Gastrocnemius medialis (tissue), 4 donors: Measurements from ENCODE around the gene SLC5A4. TPM values are rescaled to one million over a fixed set of nuclear protein-coding genes. Genes with fewer than 3 reads are reported as not detected.

ENCODE experiments used
- ATAC-seq, 2 donors: fragments of 150-250 bp; one replicate each; pipeline ENCODE4 v1.9.1; 2016
- DNase-seq, 2 donors: peaks; one replicate each; pipeline ENCODE4 v3.0.0-alpha.2; 2019
- H3K27ac ChIP-seq, 4 donors: fragments of 200-600 bp; sonication (generic); 1 replicate in 1 of 4; 2 replicates in 3 of 4; pipeline ENCODE4 v1.5.1; 2016 to 2018; ENCODE audit warnings: mild to moderate bottlenecking in 2 of 4, moderate library complexity in 1 of 4
- H3K27me3 ChIP-seq, 3 donors: fragments of 200-600 bp; sonication (generic) in 2 of 3; 1 replicate in 1 of 3; 2 replicates in 2 of 3; pipeline versions ENCODE4 v1.5.1 to v1.6.0; 2016 to 2019; ENCODE audit warnings: mild to moderate bottlenecking in 1 of 3, moderate library complexity in 1 of 3
- H3K36me3 ChIP-seq, 2 donors: fragments of 200-600 bp; sonication (generic) in 1 of 2; one replicate each; pipeline ENCODE4 v1.5.1; 2017 to 2018
- H3K4me1 ChIP-seq, 2 donors: fragments of 200-600 bp; sonication (generic) in 1 of 2; one replicate each; pipeline ENCODE4 v1.5.1; 2016 to 2017; ENCODE audit warnings: mild to moderate bottlenecking in 2 of 2
- H3K4me3 ChIP-seq, 4 donors: fragments of 200-600 bp; sonication (generic) in 3 of 4; 1 replicate in 1 of 4; 2 replicates in 3 of 4; pipeline ENCODE4 v1.5.1; 2016 to 2019; ENCODE audit warnings: mild to moderate bottlenecking in 2 of 4
- H3K9me3 ChIP-seq, 3 donors: fragments of 200-600 bp; sonication (generic) in 2 of 3; 1 replicate in 1 of 3; 2 replicates in 2 of 3; pipeline ENCODE4 v1.5.1; 2016 to 2019
- POLR2A ChIP-seq, 2 donors: fragments of 450-650 bp; IDR thresholded peaks; one replicate each; pipeline ENCODE4 v1.6.1; 2017; ENCODE audit warnings: antibody characterized with exemption in 2 of 2, mild to moderate bottlenecking in 2 of 2, moderate library complexity in 2 of 2
- in situ Hi-C, 4 donors: fragments of 200-750 bp; cut with MboI; loops; one replicate each; pipeline versions ENCODE4 v1.15.0 to v1.8.0; 2017; ENCODE audit warnings: low sequenced_read_pairs in 4 of 4
- intact Hi-C: fragments of 100-400 bp; cut with DNase I; formaldehyde crosslinking; loops from one replicate; pipeline ENCODE4 v1.15.1; 2023; ENCODE audit warnings: low total_unique reads
- total RNA-seq, 4 donors: library from RNA; depleted of rRNA; stranded (reverse); fragments of >200 nt; gene quantifications; one replicate each; pipeline versions ENCODE4 v1.1.0 to v1.2.3, GENCODE V29; 2016
- TF ChIP-seq, protein P1 (sequence below), 5 experiments: fragments of 450-650 bp in 3 of 5; fragments of 200-600 bp in 2 of 5; sonication (generic) in 2 of 5; IDR thresholded peaks in 4 of 5; conservative IDR thresholded peaks in 1 of 5; 1 replicate in 4 of 5; 2 replicates in 1 of 5; pipeline ENCODE4 v1.5.1; 2016 to 2019; ENCODE audit warnings: antibody characterized with exemption in 5 of 5, mild to moderate bottlenecking in 3 of 5, moderate library complexity in 3 of 5

SLC5A4 gene
- total RNA-seq, 4 donors from 2014 or later: 0.18 TPM; not detected in 3

GRCh38 chr22:32236970-32237369 is 18.2 kb downstream of the SLC5A4 start:
- in situ Hi-C loops (loop anchor here in 1 of 4 donors (25.0 kb wide), 1 partner anchor 100 kb away; no protein-coding TSS in a partner anchor), intact Hi-C loops (no loop called here)
- no peak overlapping the region for H3K4me3 ChIP-seq
- no peaks in the 10 kb centered on the region for H3K9me3 ChIP-seq
- ATAC-seq (no peak), DNase-seq (no peak)
- no peaks in the 10 kb centered on the region for H3K36me3 ChIP-seq
- H3K27me3 ChIP-seq: peaks cover 0 to 5% (median 4%) of the 10 kb centered on the region in 3 donors
- no peak overlapping the region for H3K27ac ChIP-seq
- no peaks in the 10 kb centered on the region for H3K4me1 ChIP-seq
- no peak for TF ChIP-seq POLR2A (IDR thresholded peaks at IDR 0.05)
- TF ChIP-seq, protein P1, sequence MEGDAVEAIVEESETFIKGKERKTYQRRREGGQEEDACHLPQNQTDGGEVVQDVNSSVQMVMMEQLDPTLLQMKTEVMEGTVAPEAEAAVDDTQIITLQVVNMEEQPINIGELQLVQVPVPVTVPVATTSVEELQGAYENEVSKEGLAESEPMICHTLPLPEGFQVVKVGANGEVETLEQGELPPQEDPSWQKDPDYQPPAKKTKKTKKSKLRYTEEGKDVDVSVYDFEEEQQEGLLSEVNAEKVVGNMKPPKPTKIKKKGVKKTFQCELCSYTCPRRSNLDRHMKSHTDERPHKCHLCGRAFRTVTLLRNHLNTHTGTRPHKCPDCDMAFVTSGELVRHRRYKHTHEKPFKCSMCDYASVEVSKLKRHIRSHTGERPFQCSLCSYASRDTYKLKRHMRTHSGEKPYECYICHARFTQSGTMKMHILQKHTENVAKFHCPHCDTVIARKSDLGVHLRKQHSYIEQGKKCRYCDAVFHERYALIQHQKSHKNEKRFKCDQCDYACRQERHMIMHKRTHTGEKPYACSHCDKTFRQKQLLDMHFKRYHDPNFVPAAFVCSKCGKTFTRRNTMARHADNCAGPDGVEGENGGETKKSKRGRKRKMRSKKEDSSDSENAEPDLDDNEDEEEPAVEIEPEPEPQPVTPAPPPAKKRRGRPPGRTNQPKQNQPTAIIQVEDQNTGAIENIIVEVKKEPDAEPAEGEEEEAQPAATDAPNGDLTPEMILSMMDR (IDR thresholded peaks at IDR 0.05 in 4 of 5, conservative IDR thresholded peaks at IDR 0.05 in 1 of 5): no peak

DNA sequence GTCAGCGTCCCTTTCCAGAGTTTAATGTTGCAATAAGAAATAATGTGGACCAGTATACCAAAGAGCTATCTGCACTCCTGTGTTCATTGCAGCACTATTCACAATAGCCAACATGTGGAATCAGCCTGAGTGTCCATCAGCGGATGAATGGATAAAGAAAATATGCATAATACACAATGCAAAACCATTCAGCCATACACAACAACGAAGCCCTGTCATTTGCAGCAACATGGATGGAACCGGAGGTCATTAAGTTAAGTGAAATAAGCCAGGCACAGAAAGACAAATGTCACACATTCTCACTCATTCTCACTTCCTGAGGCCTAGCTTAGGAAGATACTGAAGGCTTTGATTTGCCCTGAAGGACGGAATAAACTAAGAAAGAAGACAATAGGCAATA is 22.1 kb downstream of the SLC5A4 start:
- Histone ChIP-seq H3K9me3 (no peaks in the 10 kb centered on the region), H3K27ac (no peak overlapping the region), H3K36me3 (no peaks in the 10 kb centered on the region), H3K4me3 (no peak overlapping the region), H3K27me3 (peaks cover 0 to 5% (median 4%) of the 10 kb centered on the region in 3 donors), H3K4me1 (no peaks in the 10 kb centered on the region)
- TF ChIP-seq POLR2A (IDR thresholded peaks at IDR 0.05): no peak
- DNase-seq (no peak), ATAC-seq (no peak)
- intact Hi-C loops (no loop called here), in situ Hi-C loops (loop anchor here in 1 of 4 donors (25.0 kb wide), 1 partner anchor 104 kb away; no protein-coding TSS in a partner anchor)

GRCh38 chr22:32232191-32232830 is 22.8 kb downstream of the SLC5A4 start:
- no peak overlapping the region for H3K27ac ChIP-seq
- H3K36me3 ChIP-seq: no peaks in the 10 kb centered on the region
- TF ChIP-seq POLR2A (IDR thresholded peaks at IDR 0.05): no peak
- TF ChIP-seq, protein P1 (IDR thresholded peaks at IDR 0.05 in 4 of 5, conservative IDR thresholded peaks at IDR 0.05 in 1 of 5): no peak
- in situ Hi-C loops: loop anchor here in 1 of 4 donors (25.0 kb wide), 1 partner anchor 105 kb away; no protein-coding TSS in a partner anchor
- DNase-seq: no peak
- H3K4me1 ChIP-seq: no peaks in the 10 kb centered on the region
- H3K4me3 ChIP-seq: no peak overlapping the region
- H3K27me3 ChIP-seq: peaks cover 0 to 5% (median 4%) of the 10 kb centered on the region in 3 donors
- H3K9me3 ChIP-seq: no peaks in the 10 kb centered on the region
- intact Hi-C loops: no loop called here
- ATAC-seq: no peak

DNA sequence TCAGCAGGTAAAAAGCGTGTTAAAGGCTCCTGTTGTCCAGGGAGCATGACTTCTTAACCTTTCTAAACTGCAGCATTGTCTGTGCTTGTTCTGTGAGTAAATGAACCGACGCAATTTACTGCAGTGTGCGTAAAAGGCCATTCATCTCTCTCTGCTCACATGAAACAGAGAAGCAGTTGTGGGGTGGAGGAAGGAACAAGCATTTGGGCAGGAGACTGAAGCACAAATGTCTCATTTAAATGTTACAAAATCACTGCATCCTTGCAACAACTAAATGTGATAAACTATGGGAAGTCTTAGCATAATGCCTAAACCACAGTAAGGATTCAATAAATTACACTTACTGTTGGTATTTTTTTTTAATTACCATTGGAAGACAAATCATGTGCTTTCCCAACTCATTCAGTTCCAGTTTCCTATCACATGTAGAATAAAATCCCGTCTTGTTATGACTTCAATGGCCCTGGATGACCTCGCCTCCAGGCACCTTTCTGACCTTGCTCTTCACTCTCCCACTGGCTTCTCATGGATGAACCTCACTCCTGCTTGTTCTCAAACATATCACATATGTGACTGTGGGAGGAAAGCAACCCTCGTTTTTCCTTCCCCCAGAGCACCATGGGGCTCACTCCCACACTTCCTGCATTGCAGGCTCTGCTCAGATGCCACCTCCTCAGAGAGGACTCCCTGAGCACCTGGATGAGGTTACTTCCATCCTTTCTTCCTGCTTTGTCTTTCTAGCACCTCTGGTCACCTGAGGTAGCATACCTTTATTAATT is 28.6 kb downstream of the SLC5A4 start:
- in situ Hi-C loops (loop anchor here in 1 of 4 donors (25.0 kb wide), 1 partner anchor 111 kb away; no protein-coding TSS in a partner anchor), intact Hi-C loops (no loop called here)
- no peak for ATAC-seq
- no peaks in the 10 kb centered on the region for H3K4me1 ChIP-seq
- H3K9me3 ChIP-seq: no peaks in the 10 kb centered on the region
- TF ChIP-seq, protein P1 (IDR thresholded peaks at IDR 0.05 in 4 of 5, conservative IDR thresholded peaks at IDR 0.05 in 1 of 5): no peak
- no peak for TF ChIP-seq POLR2A (IDR thresholded peaks at IDR 0.05)
- no peak for DNase-seq
- no peaks in the 10 kb centered on the region for H3K27me3 ChIP-seq
- no peaks in the 10 kb centered on the region for H3K36me3 ChIP-seq
- H3K4me3 ChIP-seq: no peak overlapping the region
- no peak overlapping the region for H3K27ac ChIP-seq

GRCh38 chr22:32222991-32223390 is 32.2 kb downstream of the SLC5A4 start:
- ATAC-seq: no peak
- no peaks in the 10 kb centered on the region for H3K4me1 ChIP-seq

More at GRCh38 chr22:32222991-32223390, 32.2 kb downstream of the SLC5A4 start:
- intact Hi-C loops (no loop called here), in situ Hi-C loops (no loop called here)
- Histone ChIP-seq H3K27ac (no peak overlapping the region), H3K4me3 (no peak overlapping the region), H3K27me3 (no peaks in the 10 kb centered on the region), H3K9me3 (no peaks in the 10 kb centered on the region), H3K36me3 (no peaks in the 10 kb centered on the region)
- TF ChIP-seq POLR2A (IDR thresholded peaks at IDR 0.05): no peak
- TF ChIP-seq, protein P1 (IDR thresholded peaks at IDR 0.05 in 4 of 5, conservative IDR thresholded peaks at IDR 0.05 in 1 of 5): no peak
- no peak for DNase-seq
